ENCODE measurements around the gene CIBAR2.

The CIBAR2 gene

DNA sequence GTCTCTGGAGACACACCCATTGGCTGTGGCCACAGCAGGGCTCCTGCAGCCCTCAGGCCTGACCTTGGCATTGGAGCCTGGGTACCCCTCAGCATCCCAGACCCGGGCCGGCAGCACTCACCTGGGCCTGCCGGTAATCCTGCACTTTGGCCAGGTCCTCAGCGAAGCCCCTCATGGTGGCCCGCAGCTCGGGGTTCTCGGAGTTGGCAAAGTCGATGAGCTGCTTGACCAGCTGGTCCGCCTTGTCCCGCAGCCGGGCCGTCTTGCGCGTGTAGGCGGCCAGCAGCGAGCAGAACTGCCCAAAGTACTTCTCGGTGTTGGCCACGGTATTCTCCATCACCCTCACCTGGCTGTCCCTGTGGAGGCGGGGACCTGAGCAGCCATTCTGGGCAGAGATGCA is 2.2 kb downstream of the CIBAR2 start:
- no peak for DNase-seq
- Histone ChIP-seq H3K27me3 (peaks cover 0 to 17% of the 10 kb centered on the region in 2 donors), H3K4me1 (peaks cover 0 to 5% (median 3%) of the 10 kb centered on the region in 4 donors), H3K36me3 (no peaks in the 10 kb centered on the region), H3K4me3 (no peak overlapping the region), H3K27ac (no peak overlapping the region), H3K9me3 (no peaks in the 10 kb centered on the region)
- intact Hi-C loops (cut with DNase I; ENCODE audit: low total_unique reads) = loop anchor here (5.0 kb wide), 1 partner anchor 147 kb away; no protein-coding TSS in a partner anchor
- TF ChIP-seq, protein P1, sequence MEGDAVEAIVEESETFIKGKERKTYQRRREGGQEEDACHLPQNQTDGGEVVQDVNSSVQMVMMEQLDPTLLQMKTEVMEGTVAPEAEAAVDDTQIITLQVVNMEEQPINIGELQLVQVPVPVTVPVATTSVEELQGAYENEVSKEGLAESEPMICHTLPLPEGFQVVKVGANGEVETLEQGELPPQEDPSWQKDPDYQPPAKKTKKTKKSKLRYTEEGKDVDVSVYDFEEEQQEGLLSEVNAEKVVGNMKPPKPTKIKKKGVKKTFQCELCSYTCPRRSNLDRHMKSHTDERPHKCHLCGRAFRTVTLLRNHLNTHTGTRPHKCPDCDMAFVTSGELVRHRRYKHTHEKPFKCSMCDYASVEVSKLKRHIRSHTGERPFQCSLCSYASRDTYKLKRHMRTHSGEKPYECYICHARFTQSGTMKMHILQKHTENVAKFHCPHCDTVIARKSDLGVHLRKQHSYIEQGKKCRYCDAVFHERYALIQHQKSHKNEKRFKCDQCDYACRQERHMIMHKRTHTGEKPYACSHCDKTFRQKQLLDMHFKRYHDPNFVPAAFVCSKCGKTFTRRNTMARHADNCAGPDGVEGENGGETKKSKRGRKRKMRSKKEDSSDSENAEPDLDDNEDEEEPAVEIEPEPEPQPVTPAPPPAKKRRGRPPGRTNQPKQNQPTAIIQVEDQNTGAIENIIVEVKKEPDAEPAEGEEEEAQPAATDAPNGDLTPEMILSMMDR (IDR thresholded peaks at IDR 0.05) = no peak

DNA sequence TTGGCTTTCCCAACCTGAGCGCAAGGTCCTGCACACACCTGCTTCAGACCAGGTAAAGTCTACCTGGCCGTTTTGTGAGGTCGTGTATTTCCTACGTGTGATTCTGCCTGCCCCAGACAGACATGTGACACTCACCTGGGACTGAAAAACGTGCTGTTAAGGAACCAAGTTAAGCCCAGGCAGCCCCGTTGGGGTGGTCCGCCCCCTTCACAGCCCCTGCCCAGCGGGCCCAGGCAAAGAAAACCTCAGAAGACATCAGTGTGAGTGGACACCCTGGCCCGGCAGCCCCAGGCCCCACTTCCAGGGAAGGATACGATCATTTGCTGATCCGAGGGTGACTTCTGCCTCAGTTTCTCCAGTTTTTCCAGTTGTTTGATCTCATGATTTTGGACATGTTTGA is 4.7 kb downstream of the CIBAR2 start:
- TF ChIP-seq, protein P1 (IDR thresholded peaks at IDR 0.05) = no peak
- Histone ChIP-seq H3K27ac (no peak overlapping the region), H3K4me3 (no peak overlapping the region), H3K27me3 (peaks cover 0 to 7% of the 10 kb centered on the region in 2 donors), H3K9me3 (no peaks in the 10 kb centered on the region), H3K4me1 (no peaks in the 10 kb centered on the region), H3K36me3 (no peaks in the 10 kb centered on the region)
- DNase-seq = no peak
- intact Hi-C loops (cut with DNase I; ENCODE audit: low total_unique reads) = no loop called here

DNA sequence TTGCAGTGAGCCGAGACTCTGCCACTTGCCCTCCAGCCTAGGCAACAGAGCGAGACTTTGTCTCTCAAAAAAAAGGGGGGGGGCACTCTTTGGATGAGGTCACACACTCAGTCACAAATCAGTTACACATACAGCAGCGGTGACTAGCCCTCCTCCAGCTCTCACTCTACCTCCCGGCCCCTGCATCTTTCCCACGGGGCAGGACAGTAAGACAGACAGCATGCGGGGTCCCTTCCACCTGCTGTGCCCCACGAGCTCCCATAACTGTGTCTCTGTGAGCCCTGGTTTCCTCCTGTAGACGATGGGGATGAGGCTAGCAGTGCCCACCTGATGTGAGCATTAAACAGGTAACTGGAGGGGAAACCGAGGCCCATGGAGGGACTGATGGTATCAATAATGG is 5.2 kb downstream of the CIBAR2 start:
- H3K36me3 ChIP-seq = no peaks in the 10 kb centered on the region
- no peaks in the 10 kb centered on the region for H3K9me3 ChIP-seq
- H3K4me3 ChIP-seq = no peak overlapping the region
- DNase-seq = no peak
- peaks cover 0 to 7% of the 10 kb centered on the region in 2 donors for H3K27me3 ChIP-seq
- intact Hi-C loops (cut with DNase I; ENCODE audit: low total_unique reads) = no loop called here
- TF ChIP-seq, protein P1 (IDR thresholded peaks at IDR 0.05) = no peak
- no peaks in the 10 kb centered on the region for H3K4me1 ChIP-seq
- no peak overlapping the region for H3K27ac ChIP-seq

DNA sequence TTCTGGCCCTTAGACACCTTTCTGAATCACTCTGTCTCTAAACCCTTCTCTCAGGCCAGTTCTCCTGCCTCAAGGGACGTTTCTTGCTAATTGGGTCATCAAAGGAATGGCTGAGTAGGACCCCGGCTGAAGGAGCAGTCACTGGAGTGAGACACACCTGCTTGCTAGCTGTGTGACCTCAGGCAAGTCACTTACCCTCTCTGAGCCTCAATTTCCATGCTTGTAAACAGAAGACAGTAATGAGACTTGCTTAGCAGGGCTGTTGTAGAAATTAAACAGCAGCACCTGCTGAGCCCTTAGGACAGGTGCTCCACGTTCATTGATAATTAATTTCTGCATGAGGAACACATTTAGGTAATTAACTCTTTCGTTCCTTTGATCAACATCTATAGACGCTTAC is 6.8 kb downstream of the CIBAR2 start:
- intact Hi-C loops (cut with DNase I; ENCODE audit: low total_unique reads) = no loop called here
- H3K9me3 ChIP-seq = no peaks in the 10 kb centered on the region
- no peaks in the 10 kb centered on the region for H3K36me3 ChIP-seq
- H3K27ac ChIP-seq = no peak overlapping the region
- DNase-seq = no peak
- H3K4me3 ChIP-seq = no peak overlapping the region
- H3K4me1 ChIP-seq = no peaks in the 10 kb centered on the region
- TF ChIP-seq, protein P1 (IDR thresholded peaks at IDR 0.05) = no peak
- H3K27me3 ChIP-seq = peaks cover 0 to 7% of the 10 kb centered on the region in 2 donors

DNA sequence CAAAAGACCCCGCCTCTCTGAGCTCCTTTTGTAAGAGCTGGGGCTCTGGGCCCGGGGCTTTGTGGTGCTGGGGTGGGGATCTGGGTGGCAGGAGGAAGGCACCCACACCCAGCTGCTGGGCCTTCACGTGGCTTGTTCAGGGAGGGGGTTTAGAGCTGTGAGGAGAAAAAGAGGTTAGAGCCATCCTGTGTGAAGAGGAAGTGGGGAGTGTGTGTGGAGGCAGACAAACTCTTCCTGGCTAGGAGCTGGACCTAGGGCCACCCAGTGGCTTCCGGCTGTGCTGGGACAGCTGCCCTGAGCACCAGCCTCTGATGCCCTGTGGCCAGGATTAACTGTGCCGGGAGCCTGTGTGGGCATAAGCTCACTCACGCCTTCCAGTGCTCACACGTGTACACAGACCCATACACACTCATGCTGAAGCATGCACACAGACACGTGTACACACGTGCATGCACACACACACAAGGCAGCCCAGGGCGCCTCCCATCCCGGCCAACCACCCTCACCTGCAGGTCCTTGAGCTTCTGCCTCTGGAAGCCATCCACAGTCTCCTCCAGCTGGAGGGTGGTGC is 7.4 kb downstream of the CIBAR2 start:
- intact Hi-C loops (cut with DNase I; ENCODE audit: low total_unique reads) = no loop called here

More for the DNA sequence above, 7.4 kb downstream of the CIBAR2 start:
- H3K9me3 ChIP-seq = no peaks in the 10 kb centered on the region
- H3K27ac ChIP-seq = no peak overlapping the region
- no peaks in the 10 kb centered on the region for H3K36me3 ChIP-seq
- no peak overlapping the region for H3K4me3 ChIP-seq
- H3K4me1 ChIP-seq = no peaks in the 10 kb centered on the region
- TF ChIP-seq, protein P1 (IDR thresholded peaks at IDR 0.05) = no peak
- no peak for DNase-seq
- H3K27me3 ChIP-seq = peaks cover 0 to 10% of the 10 kb centered on the region in 2 donors

All from tibial artery (tissue), 4 donors.